DMS53 treated with DMSO at 0.1 percent for 48 hours (cell line): ENCODE measurements around the gene APCDD1.

Experiments used
- DNase-seq: peaks from one replicate; lab custom pipeline; 2025; ENCODE audit not compliant: unreplicated experiment; lab: John Stamatoyannopoulos, UW

Gene APCDD1

GRCh38 chr18:10453806-10454680, at the start of gene APCDD1:
Gene APCDD1 (plus strand): TSS chr18:10454635. CDS start chr18:10454982, 347 bp downstream.
- DNase-seq = no peak

- no peak for DNase-seq
Observed at GRCh38 chr18:10405014-10405493, 49.4 kb upstream of the APCDD1 start.

GRCh38 chr18:10405816-10406663, 48.4 kb upstream of the APCDD1 start:
- DNase-seq = no peak

- DNase-seq = no peak
Observed at GRCh38 chr18:10408131-10408530, 46.3 kb upstream of the APCDD1 start.

- no peak for DNase-seq
Observed at GRCh38 chr18:10409041-10409440, 45.4 kb upstream of the APCDD1 start.

- no peak for DNase-seq
Observed at GRCh38 chr18:10410472-10411308, 43.7 kb upstream of the APCDD1 start.

- no peak for DNase-seq
Observed at GRCh38 chr18:10412933-10413332, 41.5 kb upstream of the APCDD1 start.

- DNase-seq = no peak
Observed at GRCh38 chr18:10413722-10414121, 40.7 kb upstream of the APCDD1 start.

GRCh38 chr18:10414293-10414842, 40.1 kb upstream of the APCDD1 start:
- no peak for DNase-seq

- DNase-seq = no peak
Observed at GRCh38 chr18:10416065-10416464, 38.4 kb upstream of the APCDD1 start.

GRCh38 chr18:10417191-10417590, 37.2 kb upstream of the APCDD1 start:
- no peak for DNase-seq

GRCh38 chr18:10417664-10418063, 36.8 kb upstream of the APCDD1 start:
- no peak for DNase-seq

GRCh38 chr18:10418836-10419235, 35.6 kb upstream of the APCDD1 start:
- DNase-seq = no peak

GRCh38 chr18:10419420-10420103, 34.9 kb upstream of the APCDD1 start:
- no peak for DNase-seq

- DNase-seq = no peak
Observed at GRCh38 chr18:10420561-10421352, 33.7 kb upstream of the APCDD1 start.

- DNase-seq = no peak
Observed at GRCh38 chr18:10421859-10422258, 32.6 kb upstream of the APCDD1 start.

- DNase-seq = no peak
Observed at GRCh38 chr18:10422731-10423130, 31.7 kb upstream of the APCDD1 start.

GRCh38 chr18:10424585-10425307, 29.7 kb upstream of the APCDD1 start:
- DNase-seq = no peak

GRCh38 chr18:10430677-10431076, 23.8 kb upstream of the APCDD1 start:
- DNase-seq = no peak
